K562 (cell line): ENCODE measurements around the gene NFS1. TPM values are rescaled to one million over a fixed set of nuclear protein-coding genes. Genes with fewer than 3 reads are reported as not detected.
A peak's percentile ranks its signal among the peaks of the same experiment; 100 is the strongest.

Source experiments
- ATAC-seq: fragments of 200-7000 bp; cut with Tn5 transposase; 3 replicates; pipeline ENCODE4 v1.9.1; 2020; ENCODE audit warnings: moderate library complexity
- BruUV-seq: library from RNA; stranded (reverse); fragments of 400-500 nt; replicated peaks from 2 replicates; lab custom pipeline; 2021; lab: Mats Ljungman, UMichigan
- CTCF ChIA-PET: fragments of 300-600 bp; formaldehyde crosslinking; extraction: SDS; loops from one replicate; lab custom pipeline; 2021; ENCODE audit warnings: low intra/inter-chr PET ratio; lab: Yijun Ruan, JAX
- POLR2A ChIA-PET: fragments of 300-600, 350-650 bp; sonication (Branson Sonifier 250); formaldehyde crosslinking; extraction: SDS; loops from one replicate; lab custom pipeline; 2021; ENCODE audit warnings: antibody characterized with exemption, inconsistent platforms; lab: Yijun Ruan, JAX
- DNase-seq, 4 experiments: peaks; one replicate each; pipeline versions ENCODE4 v3.0.0 to v3.0.0-alpha.2; 2011 to 2018; ENCODE audit warnings: low spot score in 3 of 4, mixed read lengths in 3 of 4; ENCODE audit errors: extremely low read depth in 1 of 4
- FAIRE-seq: peaks from 2 replicates; lab custom pipeline; 2011; peaks lifted over from hg19 to GRCh38; lab: Jason Lieb, UNC
- H2AFZ ChIP-seq: 2 replicates; pipeline ENCODE4 v1.6.0; 2011; ENCODE audit warnings: low read depth, low read length, control low read depth, inconsistent platforms
- H3K27ac ChIP-seq: fragments of 200-600 bp; 3 replicates; pipeline ENCODE4 v1.8.0; 2011; ENCODE audit warnings: low read depth, mild to moderate bottlenecking, control low read depth, inconsistent platforms, low read length, moderate library complexity, mixed read lengths; ENCODE audit errors: extremely low read depth
- H3K27me3 ChIP-seq, 2 experiments: fragments of 300-600 bp in 1 of 2; 2 replicates in 1 of 2; 3 replicates in 1 of 2; pipeline versions ENCODE4 v1.6.0 to v1.8.0; 2011; ENCODE audit warnings: inconsistent platforms in 2 of 2, low read length in 2 of 2, mild to moderate bottlenecking in 1 of 2, mixed read lengths in 1 of 2, moderate library complexity in 1 of 2; ENCODE audit not compliant: control insufficient read depth in 2 of 2, insufficient read depth in 2 of 2
- H3K36me3 ChIP-seq: fragments of 300-600 bp; 3 replicates; pipeline ENCODE4 v1.8.0; 2011; ENCODE audit warnings: mild to moderate bottlenecking, low read length, inconsistent platforms; ENCODE audit not compliant: control insufficient read depth, insufficient read depth
- H3K4me1 ChIP-seq, 2 experiments: fragments of 200-600 bp in 1 of 2; replicated peaks in 1 of 2; 2 replicates in 1 of 2; 3 replicates in 1 of 2; pipeline versions ENCODE4 v1.5.1 to v1.8.0; 2011; ENCODE audit warnings: inconsistent platforms in 2 of 2, low read length in 2 of 2, mild to moderate bottlenecking in 1 of 2, mixed read lengths in 1 of 2, moderate library complexity in 1 of 2; ENCODE audit not compliant: control insufficient read depth in 2 of 2, insufficient read depth in 2 of 2
- H3K4me2 ChIP-seq: 2 replicates; pipeline ENCODE4 v1.6.1; 2011; ENCODE audit warnings: low read length, control low read depth, inconsistent platforms, mixed read lengths; ENCODE audit not compliant: insufficient read depth
- H3K4me3 ChIP-seq: fragments of 200-600 bp; sonication (generic), shearing (Covaris generic); 2 replicates; pipeline ENCODE4 v1.5.1; 2016; ENCODE audit warnings: control low read depth, inconsistent platforms
- H3K79me2 ChIP-seq: fragments of 200-600 bp; 3 replicates; pipeline ENCODE4 v1.8.0; 2011; ENCODE audit warnings: low read length, inconsistent platforms; ENCODE audit not compliant: control insufficient read depth, insufficient read depth
- H3K9ac ChIP-seq, 2 experiments: 2 replicates each; pipeline versions ENCODE4 v1.6.0 to v1.6.1; 2011; ENCODE audit warnings: low read depth in 2 of 2, low read length in 2 of 2, control low read depth in 1 of 2, inconsistent platforms in 1 of 2, mild to moderate bottlenecking in 1 of 2, mixed read lengths in 1 of 2; ENCODE audit not compliant: insufficient read depth in 1 of 2
- H3K9me1 ChIP-seq: one replicate; pipeline ENCODE4 v1.6.0; 2011; ENCODE audit warnings: inconsistent platforms, mild to moderate bottlenecking, low read length, moderate library complexity; ENCODE audit not compliant: control insufficient read depth, insufficient read depth
- H3K9me3 ChIP-seq: replicated peaks from 2 replicates; pipeline ENCODE4 v1.5.1; 2011; ENCODE audit warnings: low read depth, low read length, inconsistent platforms; ENCODE audit not compliant: control insufficient read depth, insufficient read depth
- H4K20me1 ChIP-seq: replicated peaks from 2 replicates; pipeline ENCODE4 v1.6.1; 2011; ENCODE audit warnings: low read length, inconsistent platforms, mixed read lengths; ENCODE audit not compliant: control insufficient read depth, insufficient read depth
- CHD2 ChIP-seq: IDR thresholded peaks from 2 replicates; pipeline ENCODE4 v1.6.1; 2011; ENCODE audit warnings: low read depth, low read length
- CREB5 ChIP-seq: fragments of 250-450 bp; sonication (Bioruptor Pico); IDR thresholded peaks from 2 replicates; pipeline ENCODE4 v1.5.0; 2020; ENCODE audit warnings: mild to moderate bottlenecking
- DACH1 ChIP-seq: fragments of 450-650 bp; IDR thresholded peaks from 2 replicates; pipeline ENCODE4 v1.6.1; 2018; ENCODE audit not compliant: partially characterized antibody
- JUN ChIP-seq, 2 experiments: sonication (generic) in 1 of 2; formaldehyde crosslinking in 1 of 2; IDR thresholded peaks; 2 replicates each; pipeline versions ENCODE4 v1.6.1 to v1.8.0; 2012 to 2022; ENCODE audit warnings: borderline replicate concordance in 2 of 2, mild to moderate bottlenecking in 2 of 2, improper control_type of control experiment in 1 of 2, low read depth in 1 of 2, low read length in 1 of 2, missing genetic modification reagents in 1 of 2
- PBX2 ChIP-seq, 2 experiments: IDR thresholded peaks in 1 of 2; conservative IDR thresholded peaks in 1 of 2; 2 replicates each; pipeline ENCODE4 v1.6.1; 2016; ENCODE audit warnings: low read depth in 2 of 2, mild to moderate bottlenecking in 1 of 2, missing compliant biosample characterization in 1 of 2, missing genetic modification characterization in 1 of 2, moderate library complexity in 1 of 2
- TCF7L2 ChIP-seq: fragments of 150-350 bp; IDR thresholded peaks from 2 replicates; pipeline ENCODE4 v1.6.1; 2016; ENCODE audit warnings: low read depth, mild to moderate bottlenecking, low read length, moderate library complexity
- ZNF655 ChIP-seq: fragments of 250-450 bp; sonication (Bioruptor Pico); IDR thresholded peaks from 2 replicates; pipeline ENCODE4 v1.5.0; 2021
- WGBS: fragments of 100-300 bp; shearing (Covaris generic); methylation state at CpG from one replicate; pipeline ENCODE4 v1.1.6; 2016; ENCODE audit warnings: low coverage, mixed read lengths; ENCODE audit not compliant: insufficient coverage; ENCODE audit errors: missing lambda C conversion rate; 5-methylcytosine and 5-hydroxymethylcytosine counted together
- in situ Hi-C: fragments of 300-500 bp; cut with MboI; formaldehyde crosslinking; loops from 4 replicates; pipeline ENCODE4 v1.15.0; 2018; ENCODE audit warnings: inconsistent platforms, mixed read lengths
- intact Hi-C: fragments of 100-400 bp; cut with micrococcal nuclease; formaldehyde crosslinking; loops from 2 replicates; pipeline ENCODE4 v1.14.2; 2022
- polyA plus RNA-seq, 8 experiments: library from polyadenylated mRNA; depleted of rRNA in 4 of 8; stranded (reverse) in 5 of 8; unstranded in 3 of 8; fragments of >200 nt; fragmentation: Nextera tagmentation in 2 of 8; fragmentation: Illumina TruSeq in 1 of 8; extraction: Ambion mirVana in 2 of 8; extraction: Trizol in 1 of 8; gene quantifications; 2 replicates each; pipeline versions ENCODE4 v1.2.1 to v1.2.3, GENCODE V29; 2011 to 2014; ENCODE audit warnings: inconsistent platforms in 1 of 8, missing spikeins in 1 of 8
- total RNA-seq, 7 experiments: library from RNA; depleted of rRNA in 6 of 7; stranded (reverse); fragments of >200 nt in 6 of 7; fragmentation: Illumina TruSeq in 2 of 7; extraction: Trizol in 2 of 7; gene quantifications; 2 replicates each; pipeline versions ENCODE4 v1.2.1 to v1.2.3, GENCODE V29; 2011 to 2021; ENCODE audit warnings: low replicate concordance in 1 of 7

Gene NFS1
- total and polyA plus RNA-seq, 9 of the 15 experiments (the other 6 are each of a cell fraction or from before 2014, with no cell fraction given), result 11.5 to 84.8 (median 47.1) TPM

- no TSS peak for BruUV-seq
- POLR2A ChIA-PET, result no interaction called here
- Histone ChIP-seq H3K4me2 (no peak overlapping the region), H3K4me3 (no peak overlapping the region), H3K27ac (no peak overlapping the region), H3K9me3 (no peaks in the 10 kb centered on the region)
- no peak for TF ChIP-seq CHD2
- TF ChIP-seq, all 486 proteins: peak for 0
- Histone ChIP-seq H3K4me1 (peaks cover 10 to 14% of the 10 kb centered on the region in 2 experiments; a peak in 4 of 5 replicates), H4K20me1 (no peaks in the 10 kb centered on the region; the same call in 1 of the 2 replicates), H2AFZ (no peak overlapping the region), H3K27me3 (no peaks in the 10 kb centered on the region), H3K9ac (no peak overlapping the region), H3K9me1 (no peaks in the 10 kb centered on the region), H3K36me3 (peaks cover 45% of the 10 kb centered on the region; the same call in 2 of the 3 replicates), H3K79me2 (peaks cover 31% of the 10 kb centered on the region)
- 69% methylated on average over 2 of the region's 2 CpGs for WGBS
- ATAC-seq (no peak), FAIRE-seq (no peak), DNase-seq (no peak)
- intact Hi-C loops (no loop called here), in situ Hi-C loops (no loop called here)
- CTCF ChIA-PET, result no interaction called here
These were observed 3.9 kb downstream of the NFS1 start for GRCh38 chr20:35695245-35695749.

- Histone ChIP-seq H3K9me3 (no peaks in the 10 kb centered on the region), H3K9me1 (no peaks in the 10 kb centered on the region)
- TF ChIP-seq JUN (IDR thresholded peaks at IDR 0.05; ENCODE audit: borderline replicate concordance, low read depth, low read length) (no peak), JUN (CRISPR knock-in tag; IDR thresholded peaks at IDR 0.05; ENCODE audit: borderline replicate concordance) (no peak), ZNF655 (CRISPR knock-in tag) (no peak), DACH1 (no peak), CREB5 (CRISPR knock-in tag) (no peak), TCF7L2 (no peak), PBX2 (CRISPR knock-in tag; IDR thresholded peaks at IDR 0.05; ENCODE audit: low read depth) (no peak), PBX2 (tag; conservative IDR thresholded peaks at IDR 0.05; ENCODE audit: low read depth) (no peak)
- TF ChIP-seq, all 486 proteins: peak for 0
- H2AFZ ChIP-seq, result no peak overlapping the region
- no peak overlapping the region for H3K27ac ChIP-seq
- in situ Hi-C loops, result no loop called here
- H3K4me3 ChIP-seq, result no peak overlapping the region
- peaks cover 56% of the 10 kb centered on the region for H3K36me3 ChIP-seq
- ChIA-PET CTCF (no interaction called here), POLR2A (interaction anchor here (0.6 to 2.3 kb wide), 5 partner anchors 9 to 52 kb away, joined by 3 to 10 read pairs (median 3); partner anchors contain the start of genes NFS1, RBM39 and ROMO1)
- WGBS, result 75% methylated on average over 4 of the region's 4 CpGs
- intact Hi-C loops, result no loop called here
- no peaks in the 10 kb centered on the region for H3K4me1 ChIP-seq
- H3K79me2 ChIP-seq, result no peaks in the 10 kb centered on the region
- H3K27me3 ChIP-seq, result no peaks in the 10 kb centered on the region
- ATAC-seq (no peak), DNase-seq (no peak), FAIRE-seq (peak; percentile 19)
- no TSS peak for BruUV-seq
- H3K4me2 ChIP-seq, result no peak overlapping the region
- H4K20me1 ChIP-seq, result no peaks in the 10 kb centered on the region
- no peak overlapping the region for H3K9ac ChIP-seq
These were observed 8.9 kb downstream of the NFS1 start for GRCh38 chr20:35690265-35690664.
